ENCODE measurements around the gene BCR. TPM values are rescaled to one million over a fixed set of nuclear protein-coding genes. Genes with fewer than 3 reads are reported as not detected.
"Not testable (repeated sequence)": the region's sequence is repeated elsewhere in the genome, so short reads cannot be mapped to it uniquely, and the experiment has no call there.

The BCR gene
- total RNA-seq, 4 donors from 2014 or later: 72.8 to 87.8 (median 79.3) TPM

DNA sequence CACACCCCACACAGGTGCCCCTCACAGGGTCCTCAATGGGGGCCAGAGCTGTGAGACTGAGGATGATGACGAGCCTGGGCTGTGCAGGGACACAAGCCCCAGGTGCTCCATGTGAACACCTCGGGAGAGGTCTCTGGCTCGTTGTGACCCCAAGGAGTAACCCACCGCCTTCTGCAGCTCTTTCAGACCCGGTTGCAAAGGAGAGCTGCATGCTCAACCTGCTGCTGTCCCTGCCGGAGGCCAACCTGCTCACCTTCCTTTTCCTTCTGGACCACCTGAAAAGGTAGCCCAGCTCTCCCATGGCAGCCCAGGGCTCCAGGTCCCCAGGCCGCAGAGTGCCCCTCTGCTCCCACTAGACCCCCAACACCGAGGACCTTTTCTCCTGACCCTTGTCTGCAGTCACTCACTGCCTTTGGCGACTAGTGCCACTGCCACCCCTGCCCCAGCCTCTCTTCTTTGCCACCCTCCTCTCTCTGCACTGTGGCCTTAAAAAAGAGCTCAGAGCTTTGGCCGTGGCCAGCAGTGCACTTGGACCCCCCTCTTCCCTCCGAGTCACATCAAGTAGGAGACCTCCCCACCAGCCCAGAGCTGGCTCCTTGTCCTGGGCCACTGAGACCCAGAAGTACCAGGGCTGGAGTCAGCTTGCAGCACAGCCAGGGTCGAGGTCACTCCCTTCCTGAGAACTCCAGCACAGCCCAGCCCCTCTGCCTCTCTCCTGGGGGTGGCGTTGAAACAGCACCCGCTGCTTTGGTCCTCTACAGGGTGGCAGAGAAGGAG, 133.7 kb downstream of the BCR start:
- WGBS: 88% methylated on average over 6 of the region's 14 CpGs

DNA sequence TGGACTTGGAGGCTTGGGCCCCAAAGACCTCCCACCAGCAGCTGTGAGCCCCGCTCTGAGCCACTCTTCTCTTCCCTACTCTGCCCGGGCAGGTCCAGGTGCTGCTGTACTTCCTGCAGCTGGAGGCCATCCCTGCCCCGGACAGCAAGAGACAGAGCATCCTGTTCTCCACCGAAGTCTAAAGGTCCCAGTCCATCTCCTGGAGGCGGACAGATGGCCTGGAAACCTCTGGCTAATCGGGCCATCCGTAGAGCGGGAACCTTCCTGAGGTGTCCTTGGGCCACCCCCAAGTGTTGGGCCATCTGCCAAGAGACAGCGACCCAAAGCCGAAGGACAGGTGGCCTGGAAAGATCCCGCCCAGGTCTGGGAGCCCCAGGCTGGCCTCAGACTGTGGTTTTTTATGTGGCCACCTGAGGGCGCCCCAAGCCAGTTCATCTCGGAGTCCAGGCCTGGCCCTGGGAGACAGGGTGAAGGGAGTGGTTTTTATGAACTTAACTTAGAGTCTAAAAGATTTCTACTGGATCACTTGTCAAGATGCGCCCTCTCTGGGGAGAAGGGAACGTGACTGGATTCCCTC, 135.1 kb downstream of the BCR start:
- Histone ChIP-seq H3K36me3 (peaks cover 30% of the 10 kb centered on the region), H3K27ac (no peak overlapping the region), H3K9me3 (no peaks in the 10 kb centered on the region), H3K4me3 (no peak overlapping the region), H3K4me1 (no peaks in the 10 kb centered on the region), H3K27me3 (no peaks in the 10 kb centered on the region)
- WGBS: 0% methylated on average over 2 of the region's 15 CpGs
- DNase-seq (ENCODE audit: low spot score in 2 of 2): peak in 1 of 2 donors; percentile 81
- TF ChIP-seq POLR2AphosphoS5 (IDR thresholded peaks at IDR 0.05): no peak
- TF ChIP-seq, protein P1, sequence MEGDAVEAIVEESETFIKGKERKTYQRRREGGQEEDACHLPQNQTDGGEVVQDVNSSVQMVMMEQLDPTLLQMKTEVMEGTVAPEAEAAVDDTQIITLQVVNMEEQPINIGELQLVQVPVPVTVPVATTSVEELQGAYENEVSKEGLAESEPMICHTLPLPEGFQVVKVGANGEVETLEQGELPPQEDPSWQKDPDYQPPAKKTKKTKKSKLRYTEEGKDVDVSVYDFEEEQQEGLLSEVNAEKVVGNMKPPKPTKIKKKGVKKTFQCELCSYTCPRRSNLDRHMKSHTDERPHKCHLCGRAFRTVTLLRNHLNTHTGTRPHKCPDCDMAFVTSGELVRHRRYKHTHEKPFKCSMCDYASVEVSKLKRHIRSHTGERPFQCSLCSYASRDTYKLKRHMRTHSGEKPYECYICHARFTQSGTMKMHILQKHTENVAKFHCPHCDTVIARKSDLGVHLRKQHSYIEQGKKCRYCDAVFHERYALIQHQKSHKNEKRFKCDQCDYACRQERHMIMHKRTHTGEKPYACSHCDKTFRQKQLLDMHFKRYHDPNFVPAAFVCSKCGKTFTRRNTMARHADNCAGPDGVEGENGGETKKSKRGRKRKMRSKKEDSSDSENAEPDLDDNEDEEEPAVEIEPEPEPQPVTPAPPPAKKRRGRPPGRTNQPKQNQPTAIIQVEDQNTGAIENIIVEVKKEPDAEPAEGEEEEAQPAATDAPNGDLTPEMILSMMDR (IDR thresholded peaks at IDR 0.05): peak; percentile 22 to 61

More for the DNA sequence above, 133.7 kb downstream of the BCR start:
- Histone ChIP-seq H3K4me3 (no peak overlapping the region), H3K9me3 (no peaks in the 10 kb centered on the region), H3K4me1 (no peaks in the 10 kb centered on the region), H3K27me3 (no peaks in the 10 kb centered on the region), H3K27ac (no peak overlapping the region), H3K36me3 (peaks cover 30% of the 10 kb centered on the region)
- TF ChIP-seq POLR2A (IDR thresholded peaks at IDR 0.05) (no peak), EP300 (IDR thresholded peaks at IDR 0.05) (no peak), POLR2AphosphoS5 (IDR thresholded peaks at IDR 0.05) (no peak)
- TF ChIP-seq, protein P1 (IDR thresholded peaks at IDR 0.05): no peak
- no peak for DNase-seq (ENCODE audit: low spot score in 2 of 2)

DNA sequence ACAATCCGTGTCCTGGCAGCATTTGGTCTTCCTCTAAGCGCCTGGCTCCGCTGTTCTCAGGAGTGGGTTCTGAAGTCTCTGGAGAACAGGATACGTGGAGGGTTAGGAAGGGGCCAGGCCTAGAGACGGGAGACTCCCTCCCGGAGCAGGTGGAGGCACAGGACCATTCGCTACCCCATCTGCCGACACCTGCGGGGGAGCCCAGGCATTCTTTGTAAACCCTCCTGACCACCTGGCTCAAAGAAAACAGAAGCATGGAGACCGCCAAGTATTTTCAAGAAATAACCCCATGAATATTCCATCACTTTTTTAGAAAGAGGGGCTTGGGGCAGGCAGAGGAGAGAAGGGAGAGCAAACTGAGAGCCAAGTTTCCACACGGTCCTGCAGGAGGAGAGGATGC, 136.3 kb downstream of the BCR start:
- H3K4me3 ChIP-seq; H3K9me3 ChIP-seq; H3K27me3 ChIP-seq; H3K27ac ChIP-seq; DNase-seq (ENCODE audit: low spot score in 2 of 2); H3K4me1 ChIP-seq: not testable (repeated sequence)
- peaks cover 29% of the 10 kb centered on the region for H3K36me3 ChIP-seq
- WGBS: no CpG with 5 or more reads among the region's 11 CpGs

DNA sequence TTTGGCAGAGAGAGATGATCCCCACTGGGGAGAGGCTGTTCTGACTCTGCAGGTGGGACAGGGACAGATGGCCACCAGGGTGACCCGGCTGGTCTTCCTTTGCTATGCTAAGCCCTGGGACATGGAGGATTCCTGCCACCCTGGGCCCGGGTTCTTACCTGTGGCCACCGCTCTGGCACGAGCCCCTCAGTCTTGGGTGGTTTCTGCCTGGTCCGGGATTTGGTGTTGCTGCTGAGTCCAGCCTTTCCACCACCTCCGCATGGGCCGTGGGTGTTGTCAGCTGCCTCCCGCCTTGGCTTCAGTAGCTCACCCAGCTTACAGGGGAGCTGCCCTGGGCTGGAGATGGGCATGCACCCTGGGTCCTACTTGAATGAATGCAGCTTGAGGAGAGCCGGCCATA, 138.0 kb downstream of the BCR start:
- H3K4me1 ChIP-seq; H3K9me3 ChIP-seq; H3K4me3 ChIP-seq; H3K27ac ChIP-seq; H3K27me3 ChIP-seq; DNase-seq (ENCODE audit: low spot score in 2 of 2): not testable (repeated sequence)
- 91% methylated on average over 4 of the region's 9 CpGs for WGBS
- H3K36me3 ChIP-seq: peaks cover 18% of the 10 kb centered on the region

DNA sequence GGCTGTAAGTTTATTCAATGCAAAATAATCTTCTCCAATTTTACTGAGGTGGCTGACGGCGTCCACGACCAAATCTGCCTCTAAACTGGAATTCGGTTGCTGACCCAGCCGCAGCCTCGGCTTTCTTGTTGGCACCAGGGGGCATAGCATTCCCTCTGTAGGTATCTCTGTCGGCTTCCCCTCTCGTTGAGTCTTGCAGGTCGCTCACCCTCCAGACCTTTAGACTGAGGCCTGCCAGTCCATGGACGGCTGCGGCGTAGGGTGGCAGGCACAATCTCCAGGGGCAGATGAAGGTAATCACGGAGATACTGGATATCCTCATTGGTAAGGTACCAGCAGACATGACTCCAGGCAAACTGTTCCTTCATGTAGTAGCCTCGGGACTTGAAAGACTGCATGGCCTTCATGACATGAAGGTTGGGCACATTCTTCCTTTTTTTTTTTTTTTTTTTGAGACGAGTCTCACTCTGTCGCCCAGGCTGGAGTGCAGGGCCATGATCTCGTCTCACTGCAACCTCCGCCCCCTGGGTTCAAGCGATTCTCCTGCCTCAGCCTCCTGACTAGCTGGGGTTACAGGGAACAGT, 142.3 kb downstream of the BCR start:
- not testable (repeated sequence) for H3K4me3 ChIP-seq; H3K9me3 ChIP-seq; H3K27ac ChIP-seq; H3K36me3 ChIP-seq; H3K4me1 ChIP-seq; H3K27me3 ChIP-seq; DNase-seq (ENCODE audit: low spot score in 2 of 2)
- WGBS: 82% methylated on average over 19 of the region's 19 CpGs

DNA sequence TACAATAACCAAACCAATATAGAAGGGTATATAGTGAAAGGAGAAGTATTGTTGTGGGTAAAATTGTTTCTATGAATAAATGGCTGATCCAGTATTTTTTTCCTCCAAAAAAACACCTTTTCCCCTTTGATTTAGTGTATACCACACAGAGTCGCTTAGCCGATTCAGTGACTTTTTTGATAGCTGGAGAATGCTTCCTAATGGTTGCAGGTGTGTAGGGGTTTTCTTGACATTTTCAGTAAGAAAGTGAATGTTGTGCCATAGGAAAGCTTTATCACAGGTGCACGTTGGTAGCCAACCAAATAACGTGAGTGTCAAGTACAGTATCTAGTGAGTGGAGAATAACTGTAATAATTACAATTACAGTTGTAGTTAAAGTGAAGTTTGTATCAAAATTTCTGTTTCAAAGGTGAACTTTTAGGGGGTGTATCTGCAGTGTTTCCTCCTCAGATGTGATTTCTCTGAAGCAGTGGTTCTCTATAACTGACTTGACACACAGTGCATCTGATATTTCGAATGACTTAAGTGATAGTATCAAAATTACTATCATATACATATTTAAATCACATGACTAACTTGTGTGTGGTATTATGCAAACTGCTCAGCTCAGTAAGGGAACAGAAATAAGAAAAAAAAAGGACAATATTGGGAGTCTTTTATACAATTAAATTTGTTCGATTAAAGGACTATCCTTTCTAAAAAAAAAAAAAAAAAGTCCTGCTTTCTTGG, 143.8 kb downstream of the BCR start:
- not testable (repeated sequence) for H3K27me3 ChIP-seq; H3K27ac ChIP-seq; H3K4me1 ChIP-seq; H3K36me3 ChIP-seq; H3K4me3 ChIP-seq; DNase-seq (ENCODE audit: low spot score in 2 of 2); H3K9me3 ChIP-seq
- 81% methylated on average over 6 of the region's 6 CpGs for WGBS

DNA sequence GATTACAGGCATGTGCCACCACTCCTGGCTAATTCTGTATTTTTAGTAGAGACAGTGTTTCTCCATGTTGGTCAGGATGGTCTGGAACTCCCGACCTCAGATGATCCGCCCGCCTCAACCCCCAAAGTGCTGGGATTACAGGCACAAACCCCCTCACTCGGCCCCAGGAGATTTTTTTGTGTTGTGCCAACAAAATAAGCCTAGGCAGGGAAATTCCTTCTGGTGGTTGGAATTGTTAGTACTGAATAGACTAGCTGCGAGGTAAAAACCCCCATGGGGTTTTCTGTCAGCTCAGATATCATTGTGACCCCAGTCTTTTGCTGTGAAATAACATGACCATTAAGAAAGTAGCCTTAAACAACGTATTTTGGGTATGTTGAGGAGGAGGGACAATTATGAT, 144.9 kb downstream of the BCR start:
- Histone ChIP-seq H3K4me3 (no peak overlapping the region), H3K36me3 (no peaks in the 10 kb centered on the region)
- no peak for DNase-seq (ENCODE audit: low spot score in 2 of 2)

DNA sequence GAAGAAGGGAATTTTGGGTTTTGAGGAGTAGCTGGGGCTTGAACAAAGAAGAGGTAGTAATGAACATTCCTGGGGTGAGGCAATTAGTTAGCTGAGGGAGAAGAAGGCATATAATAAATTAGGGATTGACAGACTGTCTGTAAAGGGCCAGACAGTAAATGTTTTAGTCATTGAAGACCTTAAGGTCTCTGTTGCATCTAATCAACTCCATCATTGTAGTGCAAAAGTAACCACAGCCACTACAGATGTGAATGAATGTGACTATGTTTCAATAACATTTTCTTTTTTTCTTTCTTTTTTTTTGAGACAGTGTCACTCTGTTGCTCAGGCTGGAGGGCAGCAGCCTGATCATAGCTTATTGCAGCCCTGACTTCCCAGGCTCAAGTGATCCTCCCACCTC, 153.5 kb downstream of the BCR start:
- not testable (repeated sequence) for H3K27ac ChIP-seq; DNase-seq (ENCODE audit: low spot score in 2 of 2); H3K4me3 ChIP-seq; H3K9me3 ChIP-seq; H3K27me3 ChIP-seq; H3K4me1 ChIP-seq; H3K36me3 ChIP-seq

More for the DNA sequence above, 144.9 kb downstream of the BCR start:
- Histone ChIP-seq H3K27ac (no peak overlapping the region), H3K9me3 (no peaks in the 10 kb centered on the region), H3K27me3 (no peaks in the 10 kb centered on the region), H3K4me1 (no peaks in the 10 kb centered on the region)
- WGBS: 76% methylated on average over 6 of the region's 6 CpGs
- TF ChIP-seq POLR2AphosphoS5 (IDR thresholded peaks at IDR 0.05): no peak
- no peak for TF ChIP-seq POLR2A (IDR thresholded peaks at IDR 0.05)
- TF ChIP-seq EP300 (IDR thresholded peaks at IDR 0.05): no peak
- TF ChIP-seq, protein P1 (IDR thresholded peaks at IDR 0.05): no peak

DNA sequence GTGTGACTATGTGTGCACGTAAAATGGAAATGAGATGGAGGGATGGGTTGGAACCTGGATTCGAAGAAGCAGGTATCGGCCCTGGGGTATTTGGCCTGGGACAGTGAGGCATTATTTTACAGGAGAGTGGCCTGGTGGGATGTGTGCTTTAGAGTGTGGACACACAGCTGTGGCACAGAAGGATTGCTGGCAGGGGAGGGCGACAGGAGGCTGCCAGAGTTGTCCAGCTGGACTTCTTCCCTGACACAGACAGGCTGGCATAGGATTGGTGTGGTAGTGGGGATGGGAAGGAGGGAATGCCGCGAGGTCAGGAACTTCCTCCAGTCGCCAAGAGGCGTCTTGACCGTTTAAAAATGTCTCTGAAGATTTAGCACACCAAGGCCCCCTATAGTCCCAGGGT, 157.4 kb downstream of the BCR start:
- H3K4me3 ChIP-seq; H3K27ac ChIP-seq; H3K36me3 ChIP-seq; DNase-seq (ENCODE audit: low spot score in 2 of 2); H3K9me3 ChIP-seq; H3K27me3 ChIP-seq; H3K4me1 ChIP-seq: not testable (repeated sequence)
- 84% methylated on average over 3 of the region's 9 CpGs for WGBS

Measured in suprapubic skin (tissue), 4 donors.